ENCODE measurements around the gene ADA. TPM values are rescaled to one million over a fixed set of nuclear protein-coding genes. Genes with fewer than 3 reads are reported as not detected.

Gene ADA
- total and polyA plus RNA-seq, 9 of the 15 experiments (the other 6 are each of a cell fraction or from before 2014, with no cell fraction given) = 2.4 to 26.1 (median 5.3) TPM

GRCh38 chr20:44615876-44616603, 35.5 kb downstream of the ADA start:
- peak overlapping the region; percentile 80 for H3K4me2 ChIP-seq (ENCODE audit: insufficient read depth, low read length)
- no peaks in the 10 kb centered on the region for H3K36me3 ChIP-seq (ENCODE audit: control insufficient read depth, insufficient read depth, low read length)
- intact Hi-C loops (cut with micrococcal nuclease) = no loop called here
- H3K4me1 ChIP-seq (replicated peaks in 1 of 2; ENCODE audit: control insufficient read depth in 2 of 2, insufficient read depth in 2 of 2, low read length in 2 of 2) = peaks cover 10 to 24% of the 10 kb centered on the region in 2 experiments; a peak in 4 of 5 replicates
- H3K9me1 ChIP-seq (ENCODE audit: control insufficient read depth, insufficient read depth, low read length) = no peaks in the 10 kb centered on the region
- peak overlapping the region; percentile 95 for H2AFZ ChIP-seq (ENCODE audit: low read depth, low read length)
- no peak for DNase-seq (ENCODE audit: extremely low read depth in 1 of 4, low spot score in 3 of 4)
- in situ Hi-C loops (cut with MboI) = no loop called here
- no peaks in the 10 kb centered on the region for H3K27me3 ChIP-seq (ENCODE audit: control insufficient read depth in 2 of 2, insufficient read depth in 2 of 2, low read length in 2 of 2)
- peak overlapping the region; percentile 25; the same call in 1 of the 2 replicates for H3K4me3 ChIP-seq
- 65% methylated on average over 14 of the region's 14 CpGs for WGBS (ENCODE audit: insufficient coverage, low coverage, missing lambda C conversion rate)
- no peaks in the 10 kb centered on the region for H4K20me1 ChIP-seq (replicated peaks; ENCODE audit: control insufficient read depth, insufficient read depth, low read length)
- ATAC-seq = peak; percentile 32
- no TSS peak for BruUV-seq (replicated peaks)
- FAIRE-seq = no peak
- H3K79me2 ChIP-seq (ENCODE audit: control insufficient read depth, insufficient read depth, low read length) = no peaks in the 10 kb centered on the region
- peak overlapping the region; percentile 71; the same call in 2 of the 3 replicates for H3K27ac ChIP-seq (ENCODE audit: extremely low read depth, low read depth, low read length)
- CTCF ChIA-PET (ENCODE audit: low intra/inter-chr PET ratio) = no interaction called here
- TF ChIP-seq BCOR (IDR thresholded peaks at IDR 0.05) (0 out of 2 replicates have a peak, but pooled peaks have one; percentile 9), ZNF444 (CRISPR knock-in tag; IDR thresholded peaks at IDR 0.05) (no peak)
- POLR2A ChIA-PET = interaction anchor here (1.3 kb wide), 1 partner anchor 10 kb away, joined by 3 read pairs; no protein-coding TSS in a partner anchor
- H3K9me3 ChIP-seq (replicated peaks; ENCODE audit: control insufficient read depth, insufficient read depth, low read depth, low read length) = no peaks in the 10 kb centered on the region
- H3K9ac ChIP-seq (ENCODE audit: insufficient read depth in 1 of 2, low read depth in 2 of 2, low read length in 2 of 2) = peak overlapping the region; percentile 56 to 82

- H3K9me3 ChIP-seq (replicated peaks; ENCODE audit: control insufficient read depth, insufficient read depth, low read depth, low read length) = no peaks in the 10 kb centered on the region
- intact Hi-C loops (cut with micrococcal nuclease) (no loop called here), in situ Hi-C loops (cut with MboI) (no loop called here)
- DNase-seq (ENCODE audit: extremely low read depth in 1 of 4, low spot score in 3 of 4) = no peak
- no peaks in the 10 kb centered on the region for H3K79me2 ChIP-seq (ENCODE audit: control insufficient read depth, insufficient read depth, low read length)
- ChIA-PET POLR2A (interaction anchor here (1.3 kb wide), 1 partner anchor 11 kb away, joined by 3 read pairs; no protein-coding TSS in a partner anchor), CTCF (ENCODE audit: low intra/inter-chr PET ratio) (no interaction called here)
- ATAC-seq = no peak
- H3K4me2 ChIP-seq (ENCODE audit: insufficient read depth, low read length) = no peak overlapping the region
- no TSS peak for BruUV-seq (replicated peaks)
- H4K20me1 ChIP-seq (replicated peaks; ENCODE audit: control insufficient read depth, insufficient read depth, low read length) = no peaks in the 10 kb centered on the region
- H2AFZ ChIP-seq (ENCODE audit: low read depth, low read length) = no peak overlapping the region
- H3K4me1 ChIP-seq (replicated peaks in 1 of 2; ENCODE audit: control insufficient read depth in 2 of 2, insufficient read depth in 2 of 2, low read length in 2 of 2) = peaks cover 10 to 26% of the 10 kb centered on the region in 2 experiments; a peak in 4 of 5 replicates
- H3K9me1 ChIP-seq (ENCODE audit: control insufficient read depth, insufficient read depth, low read length) = no peaks in the 10 kb centered on the region
- TF ChIP-seq DLX4 (CRISPR knock-in tag; IDR thresholded peaks at IDR 0.05) (no peak), MXD1 (CRISPR knock-in tag; IDR thresholded peaks at IDR 0.05; ENCODE audit: borderline replicate concordance, poor library complexity, severe bottlenecking) (no peak), NCOA4 (IDR thresholded peaks at IDR 0.05; ENCODE audit: partially characterized antibody) (no peak), EGR1 (conservative IDR thresholded peaks at IDR 0.05) (no peak), ADNP (tag; IDR thresholded peaks at IDR 0.05) (no peak), CREM (IDR thresholded peaks at IDR 0.05; ENCODE audit: low read depth) (no peak), BCLAF1 (IDR thresholded peaks at IDR 0.05; ENCODE audit: borderline replicate concordance in 1 of 2, control insufficient read depth in 1 of 2, low read depth in 2 of 2, low read length in 1 of 2) (no peak), CAMTA2 (CRISPR knock-in tag; conservative IDR thresholded peaks at IDR 0.05) (no peak)
- H3K27me3 ChIP-seq (ENCODE audit: control insufficient read depth in 2 of 2, insufficient read depth in 2 of 2, low read length in 2 of 2) = no peaks in the 10 kb centered on the region
- FAIRE-seq = no peak
- H3K36me3 ChIP-seq (ENCODE audit: control insufficient read depth, insufficient read depth, low read length) = no peaks in the 10 kb centered on the region
- WGBS (ENCODE audit: insufficient coverage, low coverage, missing lambda C conversion rate) = 78% methylated on average over 9 of the region's 10 CpGs
- no peak overlapping the region for H3K4me3 ChIP-seq
- H3K27ac ChIP-seq (ENCODE audit: extremely low read depth, low read depth, low read length) = no peak overlapping the region
- 0 out of 4 replicates have a peak overlapping the region, but pooled peaks of 1 of the 2 experiments have one; percentile 20 for H3K9ac ChIP-seq (ENCODE audit: insufficient read depth in 1 of 2, low read depth in 2 of 2, low read length in 2 of 2)
These were observed 36.2 kb downstream of the ADA start for GRCh38 chr20:44615169-44615791.
